Left lung (tissue), 10 donors: ENCODE data around the gene SARNP. TPM values are rescaled to one million over a fixed set of nuclear protein-coding genes. Genes with fewer than 3 reads are reported as not detected.
A peak's percentile ranks its signal among the peaks of the same experiment; 100 is the strongest.

ENCODE experiments used
- ATAC-seq: fragments of 200-7000 bp; cut with Tn5 transposase; one replicate; pipeline ENCODE4 v1.9.1; 2020; ENCODE audit warnings: moderate library complexity
- DNase-seq, 4 donors: peaks; one replicate each; pipeline ENCODE4 v3.0.0-alpha.2; 2013 to 2020
- H3K27ac ChIP-seq, 2 donors: fragments of 200-600 bp; sonication (generic) in 1 of 2; one replicate each; pipeline versions ENCODE4 v1.5.0 to v1.8.0; 2020 to 2021
- H3K27me3 ChIP-seq, 2 donors: fragments of 200-600 bp; sonication (generic) in 1 of 2; one replicate each; pipeline versions ENCODE4 v1.5.0 to v1.8.0; 2020 to 2021
- H3K36me3 ChIP-seq, 2 donors: fragments of 200-600 bp; sonication (generic) in 1 of 2; one replicate each; pipeline versions ENCODE4 v1.5.0 to v1.8.0; 2020 to 2021
- H3K4me1 ChIP-seq, 2 donors: fragments of 200-600 bp; one replicate each; pipeline ENCODE4 v1.8.0; 2021
- H3K4me3 ChIP-seq, 2 donors: fragments of 200-600 bp; sonication (generic) in 1 of 2; one replicate each; pipeline versions ENCODE4 v1.5.0 to v1.8.0; 2020 to 2021; ENCODE audit warnings: mild to moderate bottlenecking in 1 of 2
- H3K9me3 ChIP-seq, 2 donors: fragments of 200-600 bp; sonication (generic) in 1 of 2; one replicate each; pipeline versions ENCODE4 v1.5.0 to v1.8.0; 2020 to 2021
- intact Hi-C, 2 donors: fragments of 100-400 bp; cut with DNase I; formaldehyde crosslinking; loops; one replicate each; pipeline versions ENCODE4 v1.11.2 to v1.14.2; 2022
- polyA plus RNA-seq, 6 donors: library from polyadenylated mRNA; unstranded; fragments of 120-200 nt; gene quantifications; one replicate each; pipeline ENCODE4 v1.2.1, GENCODE V29; 2013; ENCODE audit not compliant: insufficient read length in 6 of 6
- total RNA-seq, 2 donors: library from RNA; stranded (reverse); fragmentation: NEBNext Ultra II Directional; extraction: Animal tissue kit (Norgen Biotek cat#: 25700); gene quantifications; one replicate each; pipeline ENCODE4 v1.2.1, GENCODE V29; 2021
- TF ChIP-seq, protein P1 (sequence below), 2 donors: fragments of 200-600 bp; sonication (generic) in 1 of 2; IDR thresholded peaks; one replicate each; pipeline versions ENCODE4 v1.5.0 to v1.8.0; 2021; ENCODE audit warnings: antibody characterized with exemption in 2 of 2
- donor health status: DM: no; HTN: yes; CAD: no.
- donor health status: DM: no; HTN: no; CAD: no.

Gene SARNP
- total and polyA plus RNA-seq, 8 donors, result 49.4 to 128 (median 99.2) TPM

DNA sequence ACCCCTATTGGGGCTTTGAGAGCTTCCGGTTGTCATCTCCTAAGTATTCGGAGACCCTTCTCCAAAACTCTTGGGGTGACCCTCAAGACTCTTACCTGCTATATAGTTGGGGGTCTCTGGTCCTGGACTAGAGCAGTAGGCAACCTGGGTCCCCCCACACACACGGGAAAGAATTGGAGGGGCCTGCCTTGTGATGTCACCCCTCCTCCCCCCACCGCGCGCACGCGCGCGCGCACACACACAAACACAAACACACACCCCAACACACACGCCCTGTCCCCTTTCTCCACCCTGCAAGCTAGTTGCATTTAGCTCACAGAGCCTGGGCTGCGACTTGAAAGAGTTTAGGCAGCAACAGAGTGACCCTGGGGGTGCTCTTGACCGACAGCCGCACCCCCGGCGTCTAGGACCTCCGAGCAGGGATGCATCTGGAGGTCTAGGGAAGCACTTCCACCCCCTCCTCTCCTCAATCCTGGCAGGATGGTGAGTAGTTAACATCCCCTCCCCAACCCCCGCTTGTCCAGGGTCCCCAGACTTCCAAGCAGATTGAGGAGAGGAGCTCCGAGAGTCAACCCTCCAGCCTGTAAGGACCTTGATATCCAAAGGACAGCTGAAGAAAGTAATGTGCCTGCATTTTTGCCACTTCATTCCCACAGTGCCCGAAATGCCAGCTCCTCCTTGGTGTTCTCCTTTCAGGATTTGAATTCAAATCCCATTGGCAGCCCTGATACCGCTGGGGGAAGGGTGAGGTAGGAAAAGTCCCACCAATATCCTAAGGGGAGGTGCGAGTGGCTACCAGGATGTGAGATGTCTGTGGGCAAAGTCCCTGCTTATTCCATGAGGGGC, 13.3 kb upstream of the SARNP start:
- peak; percentile 57 for ATAC-seq
- intact Hi-C loops, result loop anchor here in 1 of 2 donors (10.0 kb wide), 1 partner anchor 94 kb away; the partner anchor contains the start of gene PYM1

GRCh38 chr12:55829967-55830600, 12.6 kb upstream of the SARNP start:
- ATAC-seq (peak; percentile 39), DNase-seq (peak in 3 of 4 donors; percentile 51 to 88 (median 63))
- peaks cover 24 to 52% of the 10 kb centered on the region in 2 donors for H3K4me1 ChIP-seq
- peaks cover 0 to 2% of the 10 kb centered on the region in 2 donors for H3K36me3 ChIP-seq
- TF ChIP-seq, protein P1, sequence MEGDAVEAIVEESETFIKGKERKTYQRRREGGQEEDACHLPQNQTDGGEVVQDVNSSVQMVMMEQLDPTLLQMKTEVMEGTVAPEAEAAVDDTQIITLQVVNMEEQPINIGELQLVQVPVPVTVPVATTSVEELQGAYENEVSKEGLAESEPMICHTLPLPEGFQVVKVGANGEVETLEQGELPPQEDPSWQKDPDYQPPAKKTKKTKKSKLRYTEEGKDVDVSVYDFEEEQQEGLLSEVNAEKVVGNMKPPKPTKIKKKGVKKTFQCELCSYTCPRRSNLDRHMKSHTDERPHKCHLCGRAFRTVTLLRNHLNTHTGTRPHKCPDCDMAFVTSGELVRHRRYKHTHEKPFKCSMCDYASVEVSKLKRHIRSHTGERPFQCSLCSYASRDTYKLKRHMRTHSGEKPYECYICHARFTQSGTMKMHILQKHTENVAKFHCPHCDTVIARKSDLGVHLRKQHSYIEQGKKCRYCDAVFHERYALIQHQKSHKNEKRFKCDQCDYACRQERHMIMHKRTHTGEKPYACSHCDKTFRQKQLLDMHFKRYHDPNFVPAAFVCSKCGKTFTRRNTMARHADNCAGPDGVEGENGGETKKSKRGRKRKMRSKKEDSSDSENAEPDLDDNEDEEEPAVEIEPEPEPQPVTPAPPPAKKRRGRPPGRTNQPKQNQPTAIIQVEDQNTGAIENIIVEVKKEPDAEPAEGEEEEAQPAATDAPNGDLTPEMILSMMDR (IDR thresholded peaks at IDR 0.05), result no peak
- H3K4me3 ChIP-seq, result peak overlapping the region; percentile 74 to 96
- intact Hi-C loops, result loop anchor here in 1 of 2 donors (10.0 kb wide), 1 partner anchor 95 kb away; the partner anchor contains the start of gene PYM1
- H3K9me3 ChIP-seq, result no peaks in the 10 kb centered on the region
- peak overlapping the region; percentile 84 to 93 for H3K27ac ChIP-seq
- no peaks in the 10 kb centered on the region for H3K27me3 ChIP-seq

More for the DNA sequence above, 13.3 kb upstream of the SARNP start:
- Histone ChIP-seq H3K27ac (peak overlapping the region; percentile 84 to 93), H3K36me3 (peaks cover 0 to 6% of the 10 kb centered on the region in 2 donors), H3K9me3 (no peaks in the 10 kb centered on the region), H3K4me3 (peak overlapping the region; percentile 74 to 96), H3K4me1 (peaks cover 21 to 45% of the 10 kb centered on the region in 2 donors), H3K27me3 (no peaks in the 10 kb centered on the region)
- TF ChIP-seq, protein P1 (IDR thresholded peaks at IDR 0.05), result no peak
- peak; percentile 79 to 94 (median 89) for DNase-seq

GRCh38 chr12:55828357-55828756, 10.8 kb upstream of the SARNP start:
- H3K4me1 ChIP-seq, result peaks cover 30 to 67% of the 10 kb centered on the region in 2 donors
- DNase-seq (no peak), ATAC-seq (no peak)
- peak overlapping the region in 1 of 2 donors; percentile 84 for H3K27ac ChIP-seq
- peak overlapping the region in 1 of 2 donors; percentile 74 for H3K4me3 ChIP-seq
- peaks cover 0 to 1% of the 10 kb centered on the region in 2 donors for H3K36me3 ChIP-seq
- H3K27me3 ChIP-seq, result no peaks in the 10 kb centered on the region
- intact Hi-C loops, result no loop called here
- TF ChIP-seq, protein P1 (IDR thresholded peaks at IDR 0.05), result no peak
- H3K9me3 ChIP-seq, result no peaks in the 10 kb centered on the region

GRCh38 chr12:55827806-55828205, 10.3 kb upstream of the SARNP start:
- Histone ChIP-seq H3K36me3 (peaks cover 0 to 7% of the 10 kb centered on the region in 2 donors), H3K9me3 (no peaks in the 10 kb centered on the region), H3K27ac (no peak overlapping the region), H3K4me3 (no peak overlapping the region), H3K27me3 (no peaks in the 10 kb centered on the region), H3K4me1 (peaks cover 30 to 67% of the 10 kb centered on the region in 2 donors)
- intact Hi-C loops, result no loop called here
- DNase-seq (no peak), ATAC-seq (no peak)
- TF ChIP-seq, protein P1 (IDR thresholded peaks at IDR 0.05), result no peak

DNA sequence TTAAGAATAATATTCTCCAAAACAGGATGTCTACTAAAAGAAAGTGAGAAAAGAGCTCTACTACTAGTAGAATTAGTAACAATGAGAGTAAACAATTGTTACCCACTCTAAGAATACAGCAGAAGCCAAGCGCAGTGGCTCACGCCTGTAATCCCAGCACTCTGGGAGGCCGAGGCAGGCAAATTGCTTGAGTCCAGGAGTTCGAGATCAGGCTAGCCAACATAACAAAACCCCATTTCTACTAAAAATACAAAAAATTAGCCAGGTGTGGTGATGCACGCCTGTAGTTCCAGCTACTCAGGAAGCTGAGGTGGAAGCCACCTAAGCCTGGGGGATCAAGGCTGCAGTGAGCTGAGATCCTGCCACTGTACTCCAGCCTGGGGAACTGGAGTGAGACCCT, 7.2 kb upstream of the SARNP start:
- TF ChIP-seq, protein P1 (IDR thresholded peaks at IDR 0.05), result no peak
- ATAC-seq (no peak), DNase-seq (no peak)
- H3K36me3 ChIP-seq, result peaks cover 0 to 37% of the 10 kb centered on the region in 2 donors
- no peak overlapping the region for H3K4me3 ChIP-seq
- H3K9me3 ChIP-seq, result no peaks in the 10 kb centered on the region
- H3K27me3 ChIP-seq, result no peaks in the 10 kb centered on the region
- no peak overlapping the region for H3K27ac ChIP-seq
- intact Hi-C loops, result no loop called here
- peaks cover 30 to 55% of the 10 kb centered on the region in 2 donors for H3K4me1 ChIP-seq
